ENCODE results near the gene TMCO1.

The TMCO1 gene

DNA sequence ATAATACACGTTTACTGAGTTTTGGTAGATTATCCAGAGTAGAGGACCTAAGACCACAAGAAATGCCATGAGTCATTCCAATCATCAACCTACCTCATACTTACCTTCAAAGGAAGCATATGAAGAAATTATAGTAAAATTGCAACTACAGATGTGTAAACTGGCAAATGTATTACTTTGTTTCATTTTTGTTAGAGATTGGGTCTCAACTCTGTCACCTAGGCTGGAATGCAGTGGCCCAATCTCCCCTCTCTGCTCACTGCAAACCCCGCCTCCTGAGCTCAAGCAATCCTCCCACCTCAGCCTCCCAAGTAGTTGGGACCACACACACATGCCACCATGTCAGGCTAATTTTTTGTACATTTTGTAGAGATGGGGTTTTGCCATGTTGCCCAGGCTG is 5.2 kb downstream of the TMCO1 start:
- TF ChIP-seq CTCF (IDR thresholded peaks at IDR 0.05; ENCODE audit: low read depth, low read length) = no peak
- no peak overlapping the region for H3K4me3 ChIP-seq (replicated peaks in 1 of 2; ENCODE audit: low read depth in 2 of 2, low read length in 2 of 2)
- DNase-seq (ENCODE audit: low read depth in 2 of 2) = no peak

DNA sequence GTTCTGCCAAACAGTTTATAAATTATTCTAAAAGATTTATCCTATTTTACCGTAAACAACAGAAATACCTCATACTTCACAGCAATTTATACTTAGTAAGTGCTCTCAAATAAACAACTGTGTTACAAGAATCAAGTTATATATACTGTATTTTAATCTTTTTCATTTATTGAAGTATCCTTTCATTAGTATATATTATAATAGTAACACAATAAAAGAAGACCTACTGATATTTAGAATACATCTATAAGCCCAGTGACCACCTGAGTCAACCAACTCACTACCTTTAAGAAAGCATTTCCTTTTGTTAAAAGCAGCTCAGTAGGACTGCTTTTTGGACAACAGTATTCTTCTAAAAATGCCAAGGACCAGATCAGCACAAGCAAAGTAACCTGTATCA is 5.9 kb downstream of the TMCO1 start:
- no peak overlapping the region for H3K4me3 ChIP-seq (replicated peaks in 1 of 2; ENCODE audit: low read depth in 2 of 2, low read length in 2 of 2)
- no peak for DNase-seq (ENCODE audit: low read depth in 2 of 2)
- no peak for TF ChIP-seq CTCF (IDR thresholded peaks at IDR 0.05; ENCODE audit: low read depth, low read length)

DNA sequence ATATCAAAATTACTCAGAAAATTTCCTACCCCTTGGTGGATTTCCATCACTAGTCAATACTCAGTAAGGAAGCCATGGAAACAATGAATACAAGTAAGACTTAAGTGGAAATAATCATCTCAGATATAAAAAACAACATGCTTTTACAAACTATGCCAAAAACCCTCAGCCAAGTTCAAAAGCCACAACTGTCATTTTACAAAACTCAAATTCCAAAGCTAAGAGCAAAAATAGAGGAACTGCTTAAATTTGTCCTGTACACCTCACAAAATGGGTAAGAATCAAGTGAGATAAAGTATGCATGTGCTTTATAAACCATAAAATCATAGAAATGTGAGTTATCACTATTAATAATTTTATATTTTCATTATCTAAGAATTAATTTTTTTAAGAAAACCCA is 9.6 kb downstream of the TMCO1 start:
- H3K4me3 ChIP-seq (replicated peaks in 1 of 2; ENCODE audit: low read depth in 2 of 2, low read length in 2 of 2) = no peak overlapping the region
- DNase-seq (ENCODE audit: low read depth in 2 of 2) = no peak
- no peak for TF ChIP-seq CTCF (IDR thresholded peaks at IDR 0.05; ENCODE audit: low read depth, low read length)

GRCh38 chr1:165755393-165756010 is 13.2 kb downstream of the TMCO1 start:
- DNase-seq (ENCODE audit: low read depth in 2 of 2) = no peak

GRCh38 chr1:165753934-165754333 is 14.7 kb downstream of the TMCO1 start:
- no peak for TF ChIP-seq CTCF (IDR thresholded peaks at IDR 0.05; ENCODE audit: low read depth, low read length)
- no peak overlapping the region for H3K4me3 ChIP-seq (replicated peaks in 1 of 2; ENCODE audit: low read depth in 2 of 2, low read length in 2 of 2)
- no peak for DNase-seq (ENCODE audit: low read depth in 2 of 2)

More at GRCh38 chr1:165755393-165756010, 13.2 kb downstream of the TMCO1 start:
- H3K4me3 ChIP-seq (replicated peaks in 1 of 2; ENCODE audit: low read depth in 2 of 2, low read length in 2 of 2) = no peak overlapping the region
- TF ChIP-seq CTCF (IDR thresholded peaks at IDR 0.05; ENCODE audit: low read depth, low read length) = no peak

DNA sequence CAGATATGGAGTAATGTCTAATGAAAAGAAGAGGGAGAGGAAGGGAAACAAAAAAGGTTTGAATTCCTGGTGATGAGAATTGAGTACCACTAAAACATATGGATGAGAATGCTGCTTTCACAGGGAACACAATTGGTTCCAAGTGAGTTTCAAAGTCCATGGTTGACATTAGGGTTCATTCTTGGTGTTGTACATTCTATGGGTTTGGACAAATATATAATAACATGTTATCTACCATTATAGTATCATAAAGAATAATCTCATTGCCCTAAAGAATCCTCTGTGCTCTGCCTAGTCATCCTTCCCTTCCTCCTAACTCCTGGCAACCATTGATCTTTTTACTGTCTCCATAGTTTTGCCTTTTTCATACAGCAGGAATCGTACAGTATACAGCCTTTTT is 20.1 kb downstream of the TMCO1 start:
- H3K4me3 ChIP-seq (replicated peaks in 1 of 2; ENCODE audit: low read depth in 2 of 2, low read length in 2 of 2) = no peak overlapping the region
- no peak for DNase-seq (ENCODE audit: low read depth in 2 of 2)
- TF ChIP-seq CTCF (IDR thresholded peaks at IDR 0.05; ENCODE audit: low read depth, low read length) = no peak

Data from cardiac fibroblast (primary cell).